SKM-1 (cell line): ENCODE results near the gene PTPRO.

Experiments
- DNase-seq: peaks from one replicate; lab custom pipeline; 2025; ENCODE audit not compliant: unreplicated experiment; lab: John Stamatoyannopoulos, UW

The PTPRO gene

GRCh38 chr12:15322164-15323061 is at the start of gene PTPRO:
Gene PTPRO, plus strand, starts transcription at chr12:15322508.
- no peak for DNase-seq

GRCh38 chr12:15273896-15274295 is 48.4 kb upstream of the PTPRO start:
- DNase-seq = no peak

GRCh38 chr12:15274561-15274967 is 47.7 kb upstream of the PTPRO start:
- no peak for DNase-seq

- no peak for DNase-seq
These were observed 46.1 kb upstream of the PTPRO start for GRCh38 chr12:15276088-15276698.

GRCh38 chr12:15278816-15279658 is 43.3 kb upstream of the PTPRO start:
- no peak for DNase-seq

GRCh38 chr12:15280930-15281329 is 41.4 kb upstream of the PTPRO start:
- no peak for DNase-seq

GRCh38 chr12:15289192-15289591 is 33.1 kb upstream of the PTPRO start:
- no peak for DNase-seq

- no peak for DNase-seq
These were observed 28.6 kb upstream of the PTPRO start for GRCh38 chr12:15293731-15294130.

- DNase-seq = no peak
These were observed 22.4 kb upstream of the PTPRO start for GRCh38 chr12:15299947-15300346.

- no peak for DNase-seq
These were observed 18.0 kb upstream of the PTPRO start for GRCh38 chr12:15304296-15304695.

GRCh38 chr12:15306605-15307004 is 15.7 kb upstream of the PTPRO start:
- no peak for DNase-seq

- DNase-seq = no peak
These were observed 15.2 kb upstream of the PTPRO start for GRCh38 chr12:15307079-15307478.

- DNase-seq = no peak
These were observed 3.5 kb upstream of the PTPRO start for GRCh38 chr12:15318841-15319240.

GRCh38 chr12:15320881-15321280 is 1.4 kb upstream of the PTPRO start:
- no peak for DNase-seq

- DNase-seq = no peak
These were observed 1.2 kb downstream of the PTPRO start for GRCh38 chr12:15323480-15323879.

- DNase-seq = no peak
These were observed 7.6 kb downstream of the PTPRO start for GRCh38 chr12:15329891-15330290.

GRCh38 chr12:15334225-15334624 is 11.9 kb downstream of the PTPRO start:
- DNase-seq = no peak

- no peak for DNase-seq
These were observed 13.7 kb downstream of the PTPRO start for GRCh38 chr12:15335959-15336358.

GRCh38 chr12:15336768-15337553 is 14.7 kb downstream of the PTPRO start:
- no peak for DNase-seq

- no peak for DNase-seq
These were observed 19.1 kb downstream of the PTPRO start for GRCh38 chr12:15341371-15341770.

GRCh38 chr12:15344561-15344960 is 22.3 kb downstream of the PTPRO start:
- no peak for DNase-seq
